HepG2 (cell line): ENCODE measurements around the gene CHPF. TPM values are rescaled to one million over a fixed set of nuclear protein-coding genes. Genes with fewer than 3 reads are reported as not detected.

Source experiments
- EP300 ChIP-seq, 3 experiments: sonication (generic) in 1 of 3; formaldehyde crosslinking in 1 of 3; IDR thresholded peaks; 2 replicates each; pipeline versions ENCODE4 v1.5.1 to v1.6.1; 2011 to 2020; ENCODE audit warnings: low read depth in 2 of 3, low read length in 2 of 3, borderline replicate concordance in 1 of 3, improper control_type of control experiment in 1 of 3, mild to moderate bottlenecking in 1 of 3, missing genetic modification reagents in 1 of 3, moderate library complexity in 1 of 3
- FOXC1 ChIP-seq: sonication (generic); formaldehyde crosslinking; IDR thresholded peaks from 2 replicates; pipeline ENCODE4 v1.8.0; 2022; ENCODE audit warnings: mild to moderate bottlenecking, missing genetic modification reagents, borderline replicate concordance
- GZF1 ChIP-seq: sonication (generic); formaldehyde crosslinking; IDR thresholded peaks from 2 replicates; pipeline ENCODE4 v1.5.1; 2020; ENCODE audit warnings: mild to moderate bottlenecking, missing genetic modification reagents
- HOXA5 ChIP-seq: sonication (generic); formaldehyde crosslinking; IDR thresholded peaks from 2 replicates; pipeline ENCODE4 v1.4.0; 2020; ENCODE audit warnings: missing genetic modification reagents
- HOXA7 ChIP-seq: sonication (generic); formaldehyde crosslinking; IDR thresholded peaks from 2 replicates; pipeline ENCODE4 v1.8.1; 2022; ENCODE audit warnings: mild to moderate bottlenecking, missing genetic modification reagents, moderate library complexity
- SPEN ChIP-seq: sonication (generic); formaldehyde crosslinking; IDR thresholded peaks from 2 replicates; pipeline ENCODE4 v1.5.1; 2020; ENCODE audit warnings: low read depth, mild to moderate bottlenecking, missing genetic modification reagents
- STAG1 ChIP-seq: sonication (generic); formaldehyde crosslinking; IDR thresholded peaks from 2 replicates; pipeline ENCODE4 v1.4.0; 2020; ENCODE audit warnings: missing genetic modification reagents
- TP53 ChIP-seq: sonication (generic); formaldehyde crosslinking; conservative IDR thresholded peaks from 2 replicates; pipeline ENCODE4 v1.4.0; 2020; ENCODE audit warnings: missing genetic modification reagents
- ZNF615 ChIP-seq: sonication (generic); formaldehyde crosslinking; IDR thresholded peaks from 2 replicates; pipeline ENCODE4 v1.5.0; 2020; ENCODE audit warnings: mild to moderate bottlenecking, missing genetic modification reagents, borderline replicate concordance
- ZNF768 ChIP-seq: sonication (generic); formaldehyde crosslinking; IDR thresholded peaks from 2 replicates; pipeline ENCODE4 v1.4.0; 2020; ENCODE audit warnings: missing genetic modification reagents
- ZNF772 ChIP-seq: sonication (generic); formaldehyde crosslinking; IDR thresholded peaks from 2 replicates; pipeline ENCODE4 v1.5.0; 2020; ENCODE audit warnings: mild to moderate bottlenecking, missing genetic modification reagents
- polyA plus RNA-seq, 8 experiments: library from polyadenylated mRNA; depleted of rRNA in 3 of 8; stranded (reverse) in 7 of 8; unstranded in 1 of 8; fragments of >200 nt; fragmentation: Illumina TruSeq in 4 of 8; extraction: Trizol in 4 of 8; gene quantifications; 2 replicates each; pipeline versions ENCODE4 v1.2.1 to v1.2.3, GENCODE V29; 2011 to 2016; ENCODE audit warnings: low read depth in 4 of 8, missing spikeins in 1 of 8, mixed read lengths in 1 of 8; ENCODE audit not compliant: insufficient read depth in 1 of 8
- total RNA-seq, 5 experiments: library from RNA; depleted of rRNA; stranded (reverse); fragments of >200 nt; fragmentation: Illumina TruSeq; extraction: Trizol; gene quantifications; 2 replicates each; pipeline ENCODE4 v1.2.3, GENCODE V29; 2016; ENCODE audit warnings: low read depth in 1 of 5
- TF ChIP-seq, protein P1 (sequence below): sonication (generic); formaldehyde crosslinking; IDR thresholded peaks from 2 replicates; pipeline ENCODE4 v1.4.0; 2020; ENCODE audit warnings: missing genetic modification reagents
- TF ChIP-seq, protein P2 (sequence below): IDR thresholded peaks from 2 replicates; pipeline ENCODE4 v1.6.1; 2016; ENCODE audit warnings: missing compliant biosample characterization, missing genetic modification reagents, borderline replicate concordance
- TF ChIP-seq, protein P3 (sequence below): sonication (generic); formaldehyde crosslinking; IDR thresholded peaks from 2 replicates; pipeline ENCODE4 v1.9.0; 2022; ENCODE audit warnings: low read depth, missing genetic modification reagents
- TF ChIP-seq, protein P4 (sequence below): IDR thresholded peaks from 2 replicates; pipeline ENCODE4 v1.6.1; 2016; ENCODE audit warnings: low read depth

CHPF gene
- total and polyA plus RNA-seq, 2 of the 13 experiments (the other 11 are each of a cell fraction or from before 2014, with no cell fraction given): 79.6 to 111 TPM

DNA sequence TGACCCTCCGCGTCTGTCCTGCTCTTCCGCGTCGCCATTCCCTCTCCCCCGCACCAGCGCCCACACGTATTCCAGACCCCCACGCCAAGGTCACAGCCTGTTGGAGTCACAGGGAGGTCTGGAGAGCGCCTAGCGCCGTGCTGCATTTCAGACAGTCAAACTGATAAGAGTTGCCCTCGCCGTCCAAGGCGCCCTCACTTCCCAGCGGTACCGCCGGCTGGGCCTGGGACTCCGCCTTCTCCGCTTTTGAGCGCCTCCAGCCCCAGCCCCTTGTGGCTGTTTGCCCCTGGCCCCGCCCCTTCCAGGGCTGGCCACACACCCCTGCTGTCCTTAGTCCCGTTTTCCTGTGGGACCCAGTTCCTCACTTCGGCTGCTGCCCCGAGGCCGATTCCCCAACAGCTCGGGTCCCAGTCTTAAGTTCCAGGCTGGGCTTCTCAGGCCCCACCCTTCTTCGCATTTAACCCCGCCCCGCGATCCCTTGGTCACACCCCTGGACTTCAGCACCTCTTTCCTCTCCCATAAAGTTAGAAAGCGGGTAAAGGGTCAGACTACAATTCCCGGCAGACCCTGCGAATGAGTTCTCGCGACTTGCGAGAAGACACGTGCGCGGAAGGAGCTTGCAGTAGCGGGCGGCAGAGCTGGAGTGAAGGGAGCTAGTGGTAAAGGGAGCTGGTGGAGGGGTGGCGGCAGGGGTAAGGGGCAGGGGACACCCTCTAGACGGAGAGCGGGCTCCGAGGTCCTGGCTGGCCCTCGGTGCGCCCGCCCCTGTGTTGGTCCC is 45.1 kb downstream of the CHPF start, which contains the start of gene GMPPA (continued):
- TF ChIP-seq, protein P1, sequence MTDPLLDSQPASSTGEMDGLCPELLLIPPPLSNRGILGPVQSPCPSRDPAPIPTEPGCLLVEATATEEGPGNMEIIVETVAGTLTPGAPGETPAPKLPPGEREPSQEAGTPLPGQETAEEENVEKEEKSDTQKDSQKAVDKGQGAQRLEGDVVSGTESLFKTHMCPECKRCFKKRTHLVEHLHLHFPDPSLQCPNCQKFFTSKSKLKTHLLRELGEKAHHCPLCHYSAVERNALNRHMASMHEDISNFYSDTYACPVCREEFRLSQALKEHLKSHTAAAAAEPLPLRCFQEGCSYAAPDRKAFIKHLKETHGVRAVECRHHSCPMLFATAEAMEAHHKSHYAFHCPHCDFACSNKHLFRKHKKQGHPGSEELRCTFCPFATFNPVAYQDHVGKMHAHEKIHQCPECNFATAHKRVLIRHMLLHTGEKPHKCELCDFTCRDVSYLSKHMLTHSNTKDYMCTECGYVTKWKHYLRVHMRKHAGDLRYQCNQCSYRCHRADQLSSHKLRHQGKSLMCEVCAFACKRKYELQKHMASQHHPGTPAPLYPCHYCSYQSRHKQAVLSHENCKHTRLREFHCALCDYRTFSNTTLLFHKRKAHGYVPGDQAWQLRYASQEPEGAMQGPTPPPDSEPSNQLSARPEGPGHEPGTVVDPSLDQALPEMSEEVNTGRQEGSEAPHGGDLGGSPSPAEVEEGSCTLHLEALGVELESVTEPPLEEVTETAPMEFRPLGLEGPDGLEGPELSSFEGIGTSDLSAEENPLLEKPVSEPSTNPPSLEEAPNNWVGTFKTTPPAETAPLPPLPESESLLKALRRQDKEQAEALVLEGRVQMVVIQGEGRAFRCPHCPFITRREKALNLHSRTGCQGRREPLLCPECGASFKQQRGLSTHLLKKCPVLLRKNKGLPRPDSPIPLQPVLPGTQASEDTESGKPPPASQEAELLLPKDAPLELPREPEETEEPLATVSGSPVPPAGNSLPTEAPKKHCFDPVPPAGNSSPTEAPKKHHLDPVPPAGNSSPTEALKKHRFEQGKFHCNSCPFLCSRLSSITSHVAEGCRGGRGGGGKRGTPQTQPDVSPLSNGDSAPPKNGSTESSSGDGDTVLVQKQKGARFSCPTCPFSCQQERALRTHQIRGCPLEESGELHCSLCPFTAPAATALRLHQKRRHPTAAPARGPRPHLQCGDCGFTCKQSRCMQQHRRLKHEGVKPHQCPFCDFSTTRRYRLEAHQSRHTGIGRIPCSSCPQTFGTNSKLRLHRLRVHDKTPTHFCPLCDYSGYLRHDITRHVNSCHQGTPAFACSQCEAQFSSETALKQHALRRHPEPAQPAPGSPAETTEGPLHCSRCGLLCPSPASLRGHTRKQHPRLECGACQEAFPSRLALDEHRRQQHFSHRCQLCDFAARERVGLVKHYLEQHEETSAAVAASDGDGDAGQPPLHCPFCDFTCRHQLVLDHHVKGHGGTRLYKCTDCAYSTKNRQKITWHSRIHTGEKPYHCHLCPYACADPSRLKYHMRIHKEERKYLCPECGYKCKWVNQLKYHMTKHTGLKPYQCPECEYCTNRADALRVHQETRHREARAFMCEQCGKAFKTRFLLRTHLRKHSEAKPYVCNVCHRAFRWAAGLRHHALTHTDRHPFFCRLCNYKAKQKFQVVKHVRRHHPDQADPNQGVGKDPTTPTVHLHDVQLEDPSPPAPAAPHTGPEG: no peak
- TF ChIP-seq FOXC1 (CRISPR knock-in tag) (peak; percentile 74), HOXA7 (CRISPR knock-in tag) (no peak), STAG1 (CRISPR knock-in tag) (no peak), ZNF772 (CRISPR knock-in tag) (0 out of 2 replicates have a peak, but pooled peaks have one; percentile 43), TP53 (CRISPR knock-in tag) (no peak), ZNF615 (CRISPR knock-in tag) (no peak), EP300 (IDR thresholded peaks at IDR 0.05; ENCODE audit: low read depth in 2 of 2, low read length in 2 of 2) (peak in 1 of 2 experiments; percentile 7; a peak in 2 of 4 replicates), EP300 (CRISPR knock-in tag; IDR thresholded peaks at IDR 0.05; ENCODE audit: borderline replicate concordance) (no peak), HOXA5 (CRISPR knock-in tag) (peak; percentile 46), SPEN (peak; percentile 79), GZF1 (CRISPR knock-in tag) (peak; percentile 4; the same call in 1 of the 2 replicates), ZNF768 (CRISPR knock-in tag) (no peak)
- TF ChIP-seq, protein P2, sequence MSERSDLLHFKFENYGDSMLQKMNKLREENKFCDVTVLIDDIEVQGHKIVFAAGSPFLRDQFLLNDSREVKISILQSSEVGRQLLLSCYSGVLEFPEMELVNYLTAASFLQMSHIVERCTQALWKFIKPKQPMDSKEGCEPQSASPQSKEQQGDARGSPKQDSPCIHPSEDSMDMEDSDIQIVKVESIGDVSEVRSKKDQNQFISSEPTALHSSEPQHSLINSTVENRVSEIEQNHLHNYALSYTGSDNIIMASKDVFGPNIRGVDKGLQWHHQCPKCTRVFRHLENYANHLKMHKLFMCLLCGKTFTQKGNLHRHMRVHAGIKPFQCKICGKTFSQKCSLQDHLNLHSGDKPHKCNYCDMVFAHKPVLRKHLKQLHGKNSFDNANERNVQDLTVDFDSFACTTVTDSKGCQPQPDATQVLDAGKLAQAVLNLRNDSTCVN (CRISPR knock-in tag): no peak
- TF ChIP-seq, protein P3, sequence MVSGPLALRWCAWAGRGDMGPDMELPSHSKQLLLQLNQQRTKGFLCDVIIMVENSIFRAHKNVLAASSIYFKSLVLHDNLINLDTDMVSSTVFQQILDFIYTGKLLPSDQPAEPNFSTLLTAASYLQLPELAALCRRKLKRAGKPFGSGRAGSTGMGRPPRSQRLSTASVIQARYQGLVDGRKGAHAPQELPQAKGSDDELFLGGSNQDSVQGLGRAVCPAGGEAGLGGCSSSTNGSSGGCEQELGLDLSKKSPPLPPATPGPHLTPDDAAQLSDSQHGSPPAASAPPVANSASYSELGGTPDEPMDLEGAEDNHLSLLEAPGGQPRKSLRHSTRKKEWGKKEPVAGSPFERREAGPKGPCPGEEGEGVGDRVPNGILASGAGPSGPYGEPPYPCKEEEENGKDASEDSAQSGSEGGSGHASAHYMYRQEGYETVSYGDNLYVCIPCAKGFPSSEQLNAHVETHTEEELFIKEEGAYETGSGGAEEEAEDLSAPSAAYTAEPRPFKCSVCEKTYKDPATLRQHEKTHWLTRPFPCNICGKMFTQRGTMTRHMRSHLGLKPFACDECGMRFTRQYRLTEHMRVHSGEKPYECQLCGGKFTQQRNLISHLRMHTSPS (CRISPR knock-in tag): no peak
- TF ChIP-seq, protein P4, sequence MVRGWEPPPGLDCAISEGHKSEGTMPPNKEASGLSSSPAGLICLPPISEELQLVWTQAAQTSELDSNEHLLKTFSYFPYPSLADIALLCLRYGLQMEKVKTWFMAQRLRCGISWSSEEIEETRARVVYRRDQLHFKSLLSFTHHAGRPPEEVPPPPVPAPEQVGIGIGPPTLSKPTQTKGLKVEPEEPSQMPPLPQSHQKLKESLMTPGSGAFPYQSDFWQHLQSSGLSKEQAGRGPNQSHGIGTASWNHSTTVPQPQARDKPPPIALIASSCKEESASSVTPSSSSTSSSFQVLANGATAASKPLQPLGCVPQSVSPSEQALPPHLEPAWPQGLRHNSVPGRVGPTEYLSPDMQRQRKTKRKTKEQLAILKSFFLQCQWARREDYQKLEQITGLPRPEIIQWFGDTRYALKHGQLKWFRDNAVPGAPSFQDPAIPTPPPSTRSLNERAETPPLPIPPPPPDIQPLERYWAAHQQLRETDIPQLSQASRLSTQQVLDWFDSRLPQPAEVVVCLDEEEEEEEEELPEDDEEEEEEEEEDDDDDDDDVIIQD: no peak
